ENCODE measurements around the gene KIF26B.
A peak's percentile ranks its signal among the peaks of the same experiment; 100 is the strongest.

KIF26B gene

GRCh38 chr1:245143849-245144248, 10.9 kb upstream of the KIF26B start:
- H2AFZ ChIP-seq (ENCODE audit: low read depth, low read length) = no peak overlapping the region
- no peaks in the 10 kb centered on the region for H3K9me3 ChIP-seq (ENCODE audit: insufficient read depth, low read length)
- no peak overlapping the region for H3K4me2 ChIP-seq (ENCODE audit: low read length)
- H3K27me3 ChIP-seq (ENCODE audit: low read depth, low read length) = peaks cover 24% of the 10 kb centered on the region
- no peaks in the 10 kb centered on the region for H3K79me2 ChIP-seq (ENCODE audit: low read length)
- H3K4me3 ChIP-seq (ENCODE audit: low read length) = no peak overlapping the region
- no peaks in the 10 kb centered on the region for H3K4me1 ChIP-seq (ENCODE audit: low read length)
- no peaks in the 10 kb centered on the region for H4K20me1 ChIP-seq (ENCODE audit: insufficient read depth, low read length)
- no peaks in the 10 kb centered on the region for H3K36me3 ChIP-seq (replicated peaks; ENCODE audit: low read depth, low read length)
- no peak overlapping the region for H3K27ac ChIP-seq (ENCODE audit: low read length)
- no peak overlapping the region for H3K9ac ChIP-seq (ENCODE audit: low read length)
- no peak for TF ChIP-seq CTCF (IDR thresholded peaks at IDR 0.05; ENCODE audit: low read depth, low read length)
- no peak for TF ChIP-seq EZH2phosphoT487 (IDR thresholded peaks at IDR 0.05; ENCODE audit: low read depth)

GRCh38 chr1:245148069-245148468, 6.7 kb upstream of the KIF26B start:
- Histone ChIP-seq H3K4me2 (ENCODE audit: low read length) (no peak overlapping the region), H3K4me3 (ENCODE audit: low read length) (no peak overlapping the region), H3K9me3 (ENCODE audit: insufficient read depth, low read length) (no peaks in the 10 kb centered on the region), H4K20me1 (ENCODE audit: insufficient read depth, low read length) (no peaks in the 10 kb centered on the region), H3K27ac (ENCODE audit: low read length) (no peak overlapping the region), H3K36me3 (replicated peaks; ENCODE audit: low read depth, low read length) (no peaks in the 10 kb centered on the region), H2AFZ (ENCODE audit: low read depth, low read length) (no peak overlapping the region), H3K27me3 (ENCODE audit: low read depth, low read length) (peaks cover 37% of the 10 kb centered on the region), H3K79me2 (ENCODE audit: low read length) (no peaks in the 10 kb centered on the region), H3K4me1 (ENCODE audit: low read length) (no peaks in the 10 kb centered on the region; the same call in 1 of the 2 replicates), H3K9ac (ENCODE audit: low read length) (no peak overlapping the region)
- no peak for TF ChIP-seq CTCF (IDR thresholded peaks at IDR 0.05; ENCODE audit: low read depth, low read length)
- TF ChIP-seq EZH2phosphoT487 (IDR thresholded peaks at IDR 0.05; ENCODE audit: low read depth) = no peak

GRCh38 chr1:245148861-245149260, 5.9 kb upstream of the KIF26B start:
- no peak overlapping the region for H3K9ac ChIP-seq (ENCODE audit: low read length)
- no peak overlapping the region for H3K27ac ChIP-seq (ENCODE audit: low read length)
- no peaks in the 10 kb centered on the region for H3K36me3 ChIP-seq (replicated peaks; ENCODE audit: low read depth, low read length)
- H3K9me3 ChIP-seq (ENCODE audit: insufficient read depth, low read length) = no peaks in the 10 kb centered on the region
- TF ChIP-seq CTCF (IDR thresholded peaks at IDR 0.05; ENCODE audit: low read depth, low read length) (no peak), EZH2phosphoT487 (IDR thresholded peaks at IDR 0.05; ENCODE audit: low read depth) (no peak)
- no peak overlapping the region for H3K4me2 ChIP-seq (ENCODE audit: low read length)
- no peak overlapping the region for H2AFZ ChIP-seq (ENCODE audit: low read depth, low read length)
- H3K79me2 ChIP-seq (ENCODE audit: low read length) = no peaks in the 10 kb centered on the region
- peaks cover 6% of the 10 kb centered on the region; the same call in 1 of the 2 replicates for H3K4me1 ChIP-seq (ENCODE audit: low read length)
- H3K4me3 ChIP-seq (ENCODE audit: low read length) = no peak overlapping the region
- H3K27me3 ChIP-seq (ENCODE audit: low read depth, low read length) = peaks cover 42% of the 10 kb centered on the region
- H4K20me1 ChIP-seq (ENCODE audit: insufficient read depth, low read length) = no peaks in the 10 kb centered on the region

- peak overlapping the region; percentile 9; the same call in 1 of the 2 replicates for H2AFZ ChIP-seq (ENCODE audit: low read depth, low read length)
- H3K4me1 ChIP-seq (ENCODE audit: low read length) = peaks cover 6% of the 10 kb centered on the region; the same call in 1 of the 2 replicates
- H3K27ac ChIP-seq (ENCODE audit: low read length) = no peak overlapping the region
- no peaks in the 10 kb centered on the region for H4K20me1 ChIP-seq (ENCODE audit: insufficient read depth, low read length)
- peak overlapping the region; percentile 81 for H3K4me2 ChIP-seq (ENCODE audit: low read length)
- no peaks in the 10 kb centered on the region for H3K36me3 ChIP-seq (replicated peaks; ENCODE audit: low read depth, low read length)
- H3K4me3 ChIP-seq (ENCODE audit: low read length) = peak overlapping the region; percentile 73
- H3K9me3 ChIP-seq (ENCODE audit: insufficient read depth, low read length) = no peaks in the 10 kb centered on the region
- no peak for TF ChIP-seq EZH2phosphoT487 (IDR thresholded peaks at IDR 0.05; ENCODE audit: low read depth)
- peak; percentile 93 for TF ChIP-seq CTCF (IDR thresholded peaks at IDR 0.05; ENCODE audit: low read depth, low read length)
- peaks cover 56% of the 10 kb centered on the region for H3K27me3 ChIP-seq (ENCODE audit: low read depth, low read length)
- no peak overlapping the region for H3K9ac ChIP-seq (ENCODE audit: low read length)
- no peaks in the 10 kb centered on the region for H3K79me2 ChIP-seq (ENCODE audit: low read length)
Observed at GRCh38 chr1:245153081-245153551, 1.7 kb upstream of the KIF26B start.

Measured in OCI-LY3 (cell line).